Renal cortex interstitium (tissue), 11 donors: ENCODE results near the gene CACNG1. TPM values are rescaled to one million over a fixed set of nuclear protein-coding genes. Genes with fewer than 3 reads are reported as not detected.
"Not testable (repeated sequence)": the region's sequence is repeated elsewhere in the genome, so short reads cannot be mapped to it uniquely, and the experiment has no call there.

ENCODE experiments used
- DNase-seq, 11 donors: peaks; one replicate each; pipeline ENCODE4 v3.0.0-alpha.2; 2013; ENCODE audit warnings: low read depth in 9 of 11, low spot score in 4 of 11; ENCODE audit errors: extremely low read depth in 1 of 11
- polyA plus RNA-seq, 3 donors: library from polyadenylated mRNA; unstranded; fragments of 120-200 nt; gene quantifications; one replicate each; pipeline ENCODE4 v1.2.1, GENCODE V29; 2013; ENCODE audit not compliant: insufficient read length in 3 of 3

Gene CACNG1
- polyA plus RNA-seq, 3 donors = not detected

DNA sequence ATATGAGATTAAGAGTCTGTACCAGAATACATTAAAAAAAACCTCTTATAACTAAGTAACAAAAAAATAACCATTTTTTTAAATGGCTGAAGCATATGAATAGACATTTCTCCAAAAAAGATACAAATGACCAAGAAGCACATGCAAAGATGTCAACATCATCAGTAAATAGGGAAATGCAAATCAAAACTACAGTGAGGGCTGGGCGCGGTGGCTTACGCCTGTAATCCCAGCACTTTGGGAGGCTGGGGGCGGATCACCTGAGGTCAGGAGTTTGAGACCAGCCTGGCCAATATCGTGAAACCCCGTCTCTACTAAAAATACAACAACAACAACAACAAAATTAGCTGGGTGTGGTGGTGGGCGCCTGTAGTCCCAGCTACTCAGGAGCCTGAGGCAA is 60.3 kb downstream of the CACNG1 start:
- not testable (repeated sequence) for DNase-seq

DNA sequence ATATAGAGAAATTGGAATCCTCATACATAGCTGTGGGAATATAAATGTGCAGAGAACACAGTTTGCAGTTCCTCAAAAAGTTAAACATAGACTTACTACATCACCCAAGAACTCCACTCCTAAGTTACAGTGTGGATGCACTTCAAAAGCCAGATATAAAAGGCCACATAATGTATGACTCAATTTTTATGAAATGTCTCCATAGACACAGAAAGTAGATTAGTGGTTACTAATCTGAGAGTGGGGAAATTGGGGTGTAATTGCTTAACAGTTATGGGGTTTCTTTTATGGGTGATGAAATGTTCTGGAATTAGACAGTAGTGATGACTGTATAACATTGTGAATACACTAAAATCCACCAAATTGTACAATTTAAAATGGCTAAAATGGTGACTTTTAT is 60.9 kb downstream of the CACNG1 start:
- DNase-seq = no peak

Other genes starting within 250 kb of the CACNG1 start
- 1 to 10 TPM; 2.5 to 3.1 (median 2.9) TPM for gene CACNG5, start 209.4 kb upstream of the CACNG1 start, polyA plus RNA-seq
- gene CACNG4, start 79.8 kb upstream of the CACNG1 start, polyA plus RNA-seq = 1 to 10 TPM; 3.1 to 4.6 (median 3.5) TPM
- 10 to 100 TPM; 29.1 to 33.6 (median 30.3) TPM for gene HELZ, start 200.6 kb downstream of the CACNG1 start, polyA plus RNA-seq